ENCODE data around the gene LRP1B.
"Not testable (repeated sequence)": the region's sequence is repeated elsewhere in the genome, so short reads cannot be mapped to it uniquely, and the experiment has no call there.

Gene LRP1B

GRCh38 chr2:140355511-140356090 is 1775.2 kb downstream of the LRP1B start:
- Mint-ChIP-seq H3K36me3 (no peaks in the 10 kb centered on the region), H3K4me3 (no peak overlapping the region), H3K27ac (no peak overlapping the region), H3K9me3 (peaks cover 6% of the 10 kb centered on the region), H3K4me1 (no peaks in the 10 kb centered on the region)
- ATAC-seq: no peak
- DNase-seq (ENCODE audit: low spot score in 2 of 2): no peak

- no peaks in the 10 kb centered on the region for H3K4me1 Mint-ChIP-seq
- H3K36me3 Mint-ChIP-seq: no peaks in the 10 kb centered on the region
- no peak overlapping the region for H3K27ac Mint-ChIP-seq
- H3K4me3 Mint-ChIP-seq: no peak overlapping the region
- H3K9me3 Mint-ChIP-seq: peaks cover 6% of the 10 kb centered on the region
- no peak for ATAC-seq
- no peak for DNase-seq (ENCODE audit: low spot score in 2 of 2)
Observed at GRCh38 chr2:140354544-140354943, 1776.3 kb downstream of the LRP1B start.

- Mint-ChIP-seq H3K4me3 (no peak overlapping the region), H3K9me3 (peaks cover 6% of the 10 kb centered on the region), H3K27ac (no peak overlapping the region), H3K4me1 (no peaks in the 10 kb centered on the region), H3K36me3 (no peaks in the 10 kb centered on the region)
- DNase-seq (ENCODE audit: low spot score in 2 of 2): no peak
- no peak for ATAC-seq
Observed at GRCh38 chr2:140353541-140353940, 1777.3 kb downstream of the LRP1B start.

GRCh38 chr2:140351692-140352091 is 1779.1 kb downstream of the LRP1B start:
- H3K4me3 Mint-ChIP-seq: no peak overlapping the region
- DNase-seq (ENCODE audit: low spot score in 2 of 2): no peak
- H3K9me3 Mint-ChIP-seq: peaks cover 6% of the 10 kb centered on the region
- no peaks in the 10 kb centered on the region for H3K36me3 Mint-ChIP-seq
- ATAC-seq: no peak
- no peak overlapping the region for H3K27ac Mint-ChIP-seq
- H3K4me1 Mint-ChIP-seq: no peaks in the 10 kb centered on the region

- ATAC-seq (no peak), DNase-seq (ENCODE audit: low spot score in 2 of 2) (no peak)
- Mint-ChIP-seq H3K36me3 (no peaks in the 10 kb centered on the region), H3K9me3 (peaks cover 10% of the 10 kb centered on the region), H3K4me3 (no peak overlapping the region), H3K27ac (no peak overlapping the region), H3K4me1 (no peaks in the 10 kb centered on the region)
Observed at GRCh38 chr2:140349695-140350094, 1781.1 kb downstream of the LRP1B start.

GRCh38 chr2:140348826-140349225 is 1782.0 kb downstream of the LRP1B start:
- Mint-ChIP-seq H3K4me3 (no peak overlapping the region), H3K36me3 (no peaks in the 10 kb centered on the region), H3K4me1 (no peaks in the 10 kb centered on the region), H3K9me3 (peaks cover 15% of the 10 kb centered on the region), H3K27ac (no peak overlapping the region)
- DNase-seq (ENCODE audit: low spot score in 2 of 2) (no peak), ATAC-seq (no peak)

- ATAC-seq: no peak
- peaks cover 20% of the 10 kb centered on the region for H3K9me3 Mint-ChIP-seq
Observed at GRCh38 chr2:140344838-140345237, 1786.0 kb downstream of the LRP1B start.

GRCh38 chr2:140344266-140344665 is 1786.5 kb downstream of the LRP1B start:
- not testable (repeated sequence) for ATAC-seq; H3K36me3 Mint-ChIP-seq; H3K27ac Mint-ChIP-seq; H3K4me1 Mint-ChIP-seq; DNase-seq (ENCODE audit: low spot score in 2 of 2); H3K4me3 Mint-ChIP-seq
- H3K9me3 Mint-ChIP-seq: peaks cover 20% of the 10 kb centered on the region

More at GRCh38 chr2:140344838-140345237, 1786.0 kb downstream of the LRP1B start:
- no peaks in the 10 kb centered on the region for H3K36me3 Mint-ChIP-seq
- no peak overlapping the region for H3K27ac Mint-ChIP-seq
- H3K4me3 Mint-ChIP-seq: no peak overlapping the region
- no peak for DNase-seq (ENCODE audit: low spot score in 2 of 2)
- H3K4me1 Mint-ChIP-seq: no peaks in the 10 kb centered on the region

GRCh38 chr2:140338795-140339194 is 1792.0 kb downstream of the LRP1B start:
- no peak for ATAC-seq
- Mint-ChIP-seq H3K4me3 (no peak overlapping the region), H3K36me3 (no peaks in the 10 kb centered on the region), H3K27ac (no peak overlapping the region), H3K9me3 (peaks cover 15% of the 10 kb centered on the region), H3K4me1 (no peaks in the 10 kb centered on the region)
- DNase-seq (ENCODE audit: low spot score in 2 of 2): no peak

GRCh38 chr2:140337061-140337460 is 1793.8 kb downstream of the LRP1B start:
- Mint-ChIP-seq H3K36me3 (no peaks in the 10 kb centered on the region), H3K9me3 (peaks cover 21% of the 10 kb centered on the region), H3K4me3 (no peak overlapping the region), H3K4me1 (no peaks in the 10 kb centered on the region), H3K27ac (no peak overlapping the region)
- DNase-seq (ENCODE audit: low spot score in 2 of 2): no peak
- no peak for ATAC-seq

GRCh38 chr2:140316345-140316744 is 1814.5 kb downstream of the LRP1B start:
- H3K4me1 Mint-ChIP-seq: no peaks in the 10 kb centered on the region
- no peak overlapping the region for H3K27ac Mint-ChIP-seq
- ATAC-seq: no peak
- H3K36me3 Mint-ChIP-seq: no peaks in the 10 kb centered on the region
- no peak overlapping the region for H3K4me3 Mint-ChIP-seq
- no peak for DNase-seq (ENCODE audit: low spot score in 2 of 2)
- peaks cover 10% of the 10 kb centered on the region for H3K9me3 Mint-ChIP-seq

GRCh38 chr2:140311905-140312304 is 1818.9 kb downstream of the LRP1B start:
- Mint-ChIP-seq H3K27ac (no peak overlapping the region), H3K9me3 (peaks cover 8% of the 10 kb centered on the region), H3K4me3 (no peak overlapping the region), H3K4me1 (no peaks in the 10 kb centered on the region), H3K36me3 (no peaks in the 10 kb centered on the region)
- ATAC-seq (no peak), DNase-seq (ENCODE audit: low spot score in 2 of 2) (no peak)

- no peak for ATAC-seq
- no peaks in the 10 kb centered on the region for H3K4me1 Mint-ChIP-seq
- no peak overlapping the region for H3K27ac Mint-ChIP-seq
Observed at GRCh38 chr2:140308706-140309105, 1822.1 kb downstream of the LRP1B start.

GRCh38 chr2:140307532-140307931 is 1823.3 kb downstream of the LRP1B start:
- ATAC-seq (no peak), DNase-seq (ENCODE audit: low spot score in 2 of 2) (no peak)
- Mint-ChIP-seq H3K27ac (no peak overlapping the region), H3K36me3 (no peaks in the 10 kb centered on the region), H3K9me3 (peaks cover 13% of the 10 kb centered on the region), H3K4me1 (no peaks in the 10 kb centered on the region), H3K4me3 (no peak overlapping the region)

More at GRCh38 chr2:140308706-140309105, 1822.1 kb downstream of the LRP1B start:
- no peak overlapping the region for H3K4me3 Mint-ChIP-seq
- H3K9me3 Mint-ChIP-seq: peaks cover 12% of the 10 kb centered on the region
- no peak for DNase-seq (ENCODE audit: low spot score in 2 of 2)
- H3K36me3 Mint-ChIP-seq: no peaks in the 10 kb centered on the region

GRCh38 chr2:140295767-140296166 is 1835.0 kb downstream of the LRP1B start:
- ATAC-seq: no peak

GRCh38 chr2:140288726-140289125 is 1842.1 kb downstream of the LRP1B start:
- Mint-ChIP-seq H3K36me3 (no peaks in the 10 kb centered on the region), H3K27ac (no peak overlapping the region), H3K4me3 (no peak overlapping the region), H3K4me1 (no peaks in the 10 kb centered on the region), H3K9me3 (peaks cover 10% of the 10 kb centered on the region)
- no peak for ATAC-seq
- no peak for DNase-seq (ENCODE audit: low spot score in 2 of 2)

More at GRCh38 chr2:140295767-140296166, 1835.0 kb downstream of the LRP1B start:
- H3K27ac Mint-ChIP-seq: no peak overlapping the region
- H3K9me3 Mint-ChIP-seq: peaks cover 23% of the 10 kb centered on the region
- H3K4me1 Mint-ChIP-seq: no peaks in the 10 kb centered on the region
- no peaks in the 10 kb centered on the region for H3K36me3 Mint-ChIP-seq
- no peak for DNase-seq (ENCODE audit: low spot score in 2 of 2)
- H3K4me3 Mint-ChIP-seq: no peak overlapping the region

GRCh38 chr2:140288213-140288612 is 1842.6 kb downstream of the LRP1B start:
- H3K9me3 Mint-ChIP-seq: peaks cover 10% of the 10 kb centered on the region
- DNase-seq (ENCODE audit: low spot score in 2 of 2) (no peak), ATAC-seq (no peak)
- no peaks in the 10 kb centered on the region for H3K4me1 Mint-ChIP-seq
- H3K27ac Mint-ChIP-seq: no peak overlapping the region
- no peaks in the 10 kb centered on the region for H3K36me3 Mint-ChIP-seq
- no peak overlapping the region for H3K4me3 Mint-ChIP-seq

All from stimulated activated effector memory CD8-positive, alpha-beta T cell treated with anti-CD3 and anti-CD28 coated beads, Interleukin-12 subunit alpha, Interleukin-12 subunit beta, amount 100 ng/mL, for 72 hours (primary cell).